Stimulated activated CD4-positive, alpha-beta T cell treated with anti-CD3 and anti-CD28 coated beads, Interleukin-2, amount 100 ng/mL, for 4 hours (primary cell): ENCODE data around the gene SLC47A2.

Experiments
- DNase-seq: peaks from one replicate; pipeline ENCODE4 v3.0.0-alpha.2; 2020; ENCODE audit warnings: low read depth

SLC47A2 gene

GRCh38 chr17:19747159-19747719, 30.9 kb upstream of the SLC47A2 start:
- DNase-seq, result no peak

- no peak for DNase-seq
Observed at GRCh38 chr17:19746517-19746916, 30.1 kb upstream of the SLC47A2 start.

- DNase-seq, result peak; percentile 71
Observed at GRCh38 chr17:19744922-19745757, 28.8 kb upstream of the SLC47A2 start.

- DNase-seq, result no peak
Observed at GRCh38 chr17:19744492-19744891, 28.1 kb upstream of the SLC47A2 start.

- no peak for DNase-seq
Observed at GRCh38 chr17:19743101-19744100, 27.0 kb upstream of the SLC47A2 start.

- no peak for DNase-seq
Observed at GRCh38 chr17:19742495-19742894, 26.1 kb upstream of the SLC47A2 start.

- no peak for DNase-seq
Observed at GRCh38 chr17:19741832-19742457, 25.6 kb upstream of the SLC47A2 start.

GRCh38 chr17:19740933-19741332, 24.5 kb upstream of the SLC47A2 start:
- no peak for DNase-seq

- DNase-seq, result no peak
Observed at GRCh38 chr17:19739241-19740201, 23.1 kb upstream of the SLC47A2 start.

- no peak for DNase-seq
Observed at GRCh38 chr17:19738757-19739156, 22.4 kb upstream of the SLC47A2 start.

GRCh38 chr17:19738073-19738449, 21.7 kb upstream of the SLC47A2 start:
- DNase-seq, result no peak

GRCh38 chr17:19737305-19738072, 21.1 kb upstream of the SLC47A2 start:
- no peak for DNase-seq

GRCh38 chr17:19736071-19736470, 19.7 kb upstream of the SLC47A2 start:
- no peak for DNase-seq

- no peak for DNase-seq
Observed at GRCh38 chr17:19733953-19734526, 17.7 kb upstream of the SLC47A2 start.

- no peak for DNase-seq
Observed at GRCh38 chr17:19731626-19732025, 15.2 kb upstream of the SLC47A2 start.

GRCh38 chr17:19730843-19731242, 14.5 kb upstream of the SLC47A2 start:
- DNase-seq, result no peak

GRCh38 chr17:19729900-19730299, 13.5 kb upstream of the SLC47A2 start:
- no peak for DNase-seq

GRCh38 chr17:19728084-19728495, 11.7 kb upstream of the SLC47A2 start:
- DNase-seq, result no peak

- no peak for DNase-seq
Observed at GRCh38 chr17:19727501-19728078, 11.2 kb upstream of the SLC47A2 start.
